HG03378 (cell line): Measurements from ENCODE around the gene CAVIN4.

Experiments
- ATAC-seq: cut with Tn5 transposase; IDR thresholded peaks from one replicate; pipeline ENCODE4 v1.9.1; 2021; ENCODE audit warnings: mild to moderate bottlenecking, moderate library complexity; ENCODE audit not compliant: unreplicated experiment

Gene CAVIN4

DNA sequence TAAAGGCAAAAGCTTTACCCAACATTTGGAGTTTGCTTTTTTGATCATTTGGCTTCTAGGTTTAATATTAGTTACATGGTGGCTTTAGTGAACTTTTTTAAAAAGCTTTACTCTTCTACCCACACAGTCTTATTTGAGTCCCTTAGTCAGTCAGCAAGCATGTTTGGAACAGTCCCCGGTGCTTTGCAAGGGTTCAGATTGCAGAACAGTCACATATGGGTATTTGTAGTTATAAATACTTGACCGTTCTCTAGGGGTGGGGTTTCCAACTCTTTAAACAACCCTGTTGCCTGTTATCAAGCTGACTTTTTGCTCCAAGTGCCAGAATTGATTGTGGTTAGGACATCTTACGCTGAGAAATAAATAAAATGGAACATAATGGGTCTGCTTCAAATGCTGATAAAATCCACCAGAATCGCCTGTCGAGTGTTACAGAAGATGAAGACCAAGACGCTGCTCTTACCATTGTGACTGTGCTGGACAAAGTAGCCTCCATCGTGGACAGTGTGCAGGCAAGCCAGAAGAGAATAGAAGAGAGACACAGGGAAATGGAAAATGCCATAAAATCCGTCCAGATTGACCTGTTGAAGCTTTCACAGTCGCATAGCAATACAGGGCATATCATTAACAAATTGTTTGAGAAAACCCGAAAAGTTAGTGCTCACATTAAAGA lies at the start of gene CAVIN4:
Gene CAVIN4, plus strand, starts transcription at position 304 of the 673 bp plus-strand sequence. Its CDS starts 65 bp downstream, at position 369.
- ATAC-seq = no peak

GRCh38 chr9:100534401-100534800 lies 43.5 kb upstream of the CAVIN4 start:
- no peak for ATAC-seq

DNA sequence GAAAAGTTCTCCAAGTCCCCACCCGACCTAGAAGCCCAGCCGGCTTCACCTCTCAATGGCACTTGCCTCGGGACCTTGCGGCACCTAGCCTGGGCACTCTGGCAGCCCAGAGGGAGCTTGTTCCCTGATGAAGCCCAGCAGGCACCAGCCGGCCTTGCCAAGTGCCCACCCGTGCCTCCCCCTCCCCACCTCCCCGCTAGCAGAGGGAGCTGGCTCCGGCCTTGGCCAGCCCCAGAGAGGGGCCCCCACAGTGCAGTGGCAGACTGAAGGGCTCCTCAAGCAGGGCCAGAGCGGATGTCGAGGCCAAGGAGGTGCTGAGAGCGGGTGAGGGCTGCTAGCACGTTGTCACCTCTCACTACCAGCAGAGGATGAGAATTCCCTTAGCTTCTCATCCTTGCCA lies 37.6 kb upstream of the CAVIN4 start:
- no peak for ATAC-seq

- no peak for ATAC-seq
These were observed 28.8 kb upstream of the CAVIN4 start for GRCh38 chr9:100549048-100549447.

DNA sequence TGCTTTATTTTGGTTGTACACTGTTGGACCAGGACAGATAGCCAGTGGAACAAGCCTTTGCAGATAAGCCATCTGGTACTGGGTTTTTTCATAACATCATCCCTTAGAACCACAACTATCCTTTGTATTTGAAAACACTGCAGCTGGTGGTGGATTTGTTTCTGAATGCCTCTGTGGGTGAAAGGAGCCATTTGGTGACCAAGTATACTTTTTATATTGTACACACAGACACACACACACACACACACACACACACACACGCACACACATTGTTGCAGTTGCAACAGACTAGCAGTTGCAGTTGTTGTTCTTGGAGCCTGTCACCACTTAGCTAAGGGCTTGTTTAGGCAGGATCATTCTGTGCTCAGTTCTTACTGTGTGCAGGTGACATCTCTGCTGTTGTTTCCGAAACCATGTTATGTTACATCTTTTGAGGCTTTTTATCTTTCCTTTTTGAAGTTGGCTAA lies 22.9 kb upstream of the CAVIN4 start:
- no peak for ATAC-seq

DNA sequence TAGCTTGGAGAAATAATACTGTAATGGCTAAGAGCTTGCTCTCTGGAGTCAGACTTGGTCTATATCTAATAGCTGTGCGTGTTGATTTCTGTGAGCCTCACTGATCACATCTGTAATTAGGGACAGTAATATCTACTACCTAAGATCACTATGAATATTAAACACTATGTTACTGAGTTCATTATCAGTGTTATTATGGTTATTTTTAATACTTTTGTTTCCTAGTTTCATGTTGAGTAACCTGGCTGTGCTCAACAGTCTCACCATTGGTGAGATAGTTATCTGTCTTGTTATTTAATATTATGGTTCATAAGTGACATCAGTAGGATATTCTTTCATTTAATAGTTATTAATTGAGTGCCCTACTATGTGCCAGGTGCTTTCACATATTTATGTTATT lies 22.4 kb upstream of the CAVIN4 start:
- ATAC-seq = peak; percentile 76

DNA sequence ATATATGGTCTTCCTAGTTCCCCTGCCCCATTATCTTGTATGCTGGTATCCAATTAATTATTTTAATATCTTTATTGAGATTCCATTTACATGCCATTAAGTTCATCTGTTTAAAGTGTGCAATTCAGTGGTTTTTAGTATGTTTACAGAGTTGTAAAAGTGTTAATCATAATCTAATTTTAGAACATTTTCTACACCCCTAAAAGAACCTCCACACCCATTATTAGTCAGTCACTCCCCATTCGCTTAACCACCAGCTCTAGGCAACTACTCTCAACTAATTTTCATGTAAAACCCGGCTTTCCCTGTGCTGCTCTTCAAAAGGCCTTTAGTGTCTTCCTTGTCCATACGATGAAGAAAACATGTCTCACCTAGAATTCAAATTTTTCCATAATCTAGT lies 20.8 kb upstream of the CAVIN4 start:
- no peak for ATAC-seq

GRCh38 chr9:100561256-100561655 lies 16.6 kb upstream of the CAVIN4 start:
- ATAC-seq = no peak

- no peak for ATAC-seq
These were observed 10.0 kb upstream of the CAVIN4 start for GRCh38 chr9:100567856-100568255.

GRCh38 chr9:100573655-100574260 lies 4.1 kb upstream of the CAVIN4 start:
- no peak for ATAC-seq

DNA sequence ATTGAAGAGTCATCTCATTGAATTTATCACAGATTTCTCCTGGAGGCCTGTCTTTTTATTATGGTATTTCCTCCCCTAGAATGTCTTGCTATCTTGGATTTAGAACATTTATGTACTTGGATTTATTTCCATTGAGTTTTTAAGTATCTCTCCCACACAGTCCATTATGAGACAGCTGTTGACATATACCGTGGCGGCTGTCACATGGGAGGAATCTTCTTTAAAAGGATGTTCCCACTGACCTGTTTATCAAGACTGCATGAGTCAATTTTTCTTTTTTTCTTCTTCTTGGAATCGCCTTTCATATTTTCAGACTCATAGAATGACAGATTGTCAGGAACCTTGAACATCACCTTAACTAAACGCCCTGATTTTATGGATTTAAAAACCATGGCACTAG lies 2.9 kb upstream of the CAVIN4 start:
- no peak for ATAC-seq

DNA sequence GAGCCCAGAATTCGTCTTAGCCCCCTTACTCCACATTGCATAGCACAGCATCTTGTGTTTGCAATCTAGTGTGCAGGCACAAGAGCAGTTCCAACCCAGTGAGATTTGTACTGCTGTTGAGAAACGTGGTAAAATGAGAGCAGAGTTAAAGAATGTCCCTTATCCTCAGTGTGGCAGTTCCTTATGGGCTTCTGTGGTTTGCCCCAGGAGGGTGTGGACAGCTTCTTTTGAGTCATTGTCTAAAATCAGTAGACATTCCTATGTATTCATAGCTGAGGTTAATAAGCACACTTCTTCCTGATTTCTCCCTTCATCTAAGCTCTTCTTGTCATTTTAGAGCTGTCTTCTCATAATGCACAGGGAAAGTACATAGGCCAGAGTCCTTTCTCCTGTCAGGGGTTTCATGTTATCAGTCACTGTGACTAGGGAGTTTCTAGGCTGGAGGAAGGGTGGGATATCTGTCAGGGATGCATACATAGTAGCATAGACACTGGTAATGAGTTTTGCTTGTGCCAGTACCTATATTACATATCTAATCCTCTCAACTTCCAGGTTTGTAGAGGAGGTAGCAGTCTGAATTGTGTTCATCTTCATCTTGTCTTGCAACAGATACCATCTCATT lies 2.0 kb upstream of the CAVIN4 start:
- ATAC-seq = no peak

- no peak for ATAC-seq
These were observed 731 bp downstream of the CAVIN4 start for GRCh38 chr9:100578610-100579009.

GRCh38 chr9:100579665-100580064 lies 1.8 kb downstream of the CAVIN4 start:
- ATAC-seq = no peak

DNA sequence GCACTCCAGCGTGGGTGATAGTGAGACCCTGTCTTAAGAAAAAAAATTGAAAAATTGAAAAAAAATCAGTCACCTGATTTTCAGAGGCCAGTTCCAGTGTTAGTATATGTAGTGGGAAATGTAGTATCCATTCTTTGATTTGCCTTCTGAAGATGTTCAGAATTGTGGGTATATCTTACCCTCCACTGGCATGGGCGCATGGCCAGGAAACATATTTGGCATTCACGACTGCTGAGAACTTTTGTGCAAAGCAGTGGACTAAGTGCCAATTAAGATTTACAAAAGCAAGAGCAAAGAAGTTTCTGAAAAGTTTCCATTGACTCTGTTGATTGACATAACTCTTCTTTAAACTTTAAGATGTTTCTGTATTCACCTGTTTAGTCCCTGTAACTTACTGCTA lies 2.4 kb downstream of the CAVIN4 start:
- ATAC-seq = no peak

DNA sequence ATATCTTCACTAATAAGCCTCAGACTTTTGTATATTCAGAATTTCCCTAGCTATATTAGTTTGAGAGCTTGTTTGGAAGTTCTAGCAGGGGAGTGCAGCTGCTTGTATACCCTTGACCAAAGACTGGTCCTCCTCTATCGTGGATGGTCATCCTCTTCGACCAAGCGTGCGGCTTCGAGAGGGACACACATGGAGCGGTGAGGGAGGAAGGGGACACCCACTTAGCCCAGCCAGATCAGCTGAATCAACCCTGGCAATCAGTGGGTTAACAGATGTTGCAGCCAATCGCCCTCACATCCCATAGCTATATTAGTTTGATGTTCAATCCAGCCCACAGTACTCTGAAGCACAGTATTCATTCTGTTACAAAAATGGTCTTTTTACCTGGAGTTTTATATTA lies 3.2 kb downstream of the CAVIN4 start:
- ATAC-seq = no peak

DNA sequence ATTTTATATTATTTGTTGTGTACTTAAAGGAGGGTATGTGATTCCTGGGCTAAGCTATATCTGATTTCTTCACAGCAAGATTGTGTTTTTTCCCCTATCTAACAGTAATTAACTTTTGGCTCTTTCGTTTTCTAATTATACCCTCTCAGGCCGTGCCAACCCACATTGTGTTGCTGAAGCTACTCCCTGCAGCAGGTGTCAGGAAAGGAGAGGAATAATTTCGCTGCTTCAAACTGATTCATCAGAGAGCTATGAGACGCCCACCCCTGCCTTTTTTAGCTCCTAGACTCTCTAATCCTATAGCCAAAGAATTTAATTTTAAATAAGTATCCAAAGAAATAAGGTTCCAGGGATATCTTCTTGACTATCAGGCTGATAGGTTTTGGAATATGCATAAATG lies 3.8 kb downstream of the CAVIN4 start:
- ATAC-seq = no peak

DNA sequence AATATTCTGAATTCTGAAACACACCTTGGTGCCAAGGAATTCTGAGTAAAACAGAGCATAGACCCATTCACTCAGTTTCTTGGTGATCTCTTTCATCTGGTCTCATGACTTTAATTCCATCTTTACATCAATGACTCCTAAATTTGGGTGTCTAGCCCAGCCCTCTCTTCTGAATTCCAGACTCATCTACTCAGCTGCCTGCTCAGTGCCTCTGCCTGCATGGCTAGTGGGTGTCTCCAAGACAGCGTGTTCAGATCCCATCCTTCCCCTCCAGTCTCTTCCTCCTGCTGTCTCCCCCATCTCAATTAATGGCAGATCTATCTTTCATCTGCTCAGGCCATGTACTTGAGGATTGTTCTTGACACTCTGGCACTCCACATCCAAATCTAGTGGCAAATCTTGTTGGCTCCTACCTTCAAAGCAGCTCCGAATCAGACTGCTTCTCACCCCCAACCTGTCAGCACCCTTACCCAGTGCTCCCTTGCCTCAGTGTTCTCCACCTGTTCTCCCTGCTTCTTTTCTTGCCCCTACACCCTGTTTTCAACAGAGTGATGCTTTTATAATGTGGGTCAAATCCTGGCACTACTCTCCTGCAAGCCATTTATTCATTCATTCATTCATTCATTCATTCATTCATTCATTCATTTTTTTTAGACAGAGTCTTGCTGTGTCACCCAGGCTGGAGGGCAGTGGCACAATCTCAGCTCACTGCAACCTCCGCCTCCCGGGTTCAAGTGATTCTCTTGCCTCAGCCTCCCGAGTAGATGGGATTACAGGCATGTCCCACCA lies 5.3 kb downstream of the CAVIN4 start:
- no peak for ATAC-seq

DNA sequence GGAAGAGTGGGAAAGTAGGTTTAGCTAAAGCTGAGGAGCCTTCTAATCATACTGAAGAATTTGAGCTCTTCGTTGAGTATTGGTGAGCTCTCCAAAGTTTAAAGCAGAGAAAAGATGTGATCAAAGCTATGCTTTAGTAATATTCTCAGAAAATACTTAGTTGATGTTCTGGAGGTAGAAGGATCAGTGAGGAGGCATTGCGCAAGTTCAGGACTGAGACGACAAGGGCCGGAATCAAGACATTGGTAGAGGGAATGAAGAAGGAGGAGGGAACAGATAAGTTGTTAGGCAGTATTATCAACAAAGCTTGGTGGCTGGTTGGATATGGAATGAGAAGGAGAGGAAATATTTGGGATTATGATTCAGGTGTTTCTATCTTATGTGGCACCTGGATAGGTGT lies 7.1 kb downstream of the CAVIN4 start:
- ATAC-seq = no peak

DNA sequence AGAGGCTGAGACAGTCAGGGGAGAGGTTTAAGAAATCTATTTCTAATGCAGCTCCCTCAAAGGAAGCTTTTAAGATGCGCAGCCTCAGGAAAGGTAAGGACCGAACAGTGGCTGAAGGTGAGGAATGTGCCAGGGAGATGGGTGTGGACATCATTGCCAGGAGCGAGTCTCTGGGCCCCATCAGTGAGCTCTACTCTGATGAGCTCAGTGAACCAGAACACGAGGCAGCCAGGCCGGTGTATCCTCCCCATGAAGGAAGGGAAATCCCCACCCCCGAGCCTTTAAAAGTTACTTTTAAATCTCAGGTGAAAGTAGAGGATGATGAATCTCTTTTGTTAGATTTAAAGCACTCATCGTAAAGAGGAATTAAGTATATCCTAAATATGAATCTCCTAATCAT lies 8.2 kb downstream of the CAVIN4 start:
- no peak for ATAC-seq

GRCh38 chr9:100587375-100587774 lies 9.5 kb downstream of the CAVIN4 start:
- ATAC-seq = no peak

DNA sequence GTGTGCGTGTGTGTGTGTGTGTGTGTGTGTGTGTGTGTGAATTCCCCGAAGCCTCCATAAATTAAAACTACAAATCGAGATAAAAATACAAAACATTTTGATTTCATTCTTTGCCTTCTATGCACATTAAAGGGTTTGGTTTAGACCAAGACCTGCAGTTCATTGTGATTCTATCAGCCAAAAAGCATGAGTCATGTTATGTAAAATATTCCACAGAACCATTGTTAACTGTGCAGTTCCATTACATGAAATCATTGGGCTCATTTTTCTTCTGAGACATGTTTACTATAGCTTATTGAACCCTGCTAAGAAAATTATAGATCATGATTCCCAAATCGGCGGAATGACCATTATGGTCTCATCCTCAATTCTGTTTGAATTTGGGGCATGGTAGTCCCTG lies 11.7 kb downstream of the CAVIN4 start:
- no peak for ATAC-seq
